MM.1S (cell line): ENCODE measurements around the gene KCNB1.

Source experiments
- DNase-seq: peaks from one replicate; pipeline ENCODE4 v3.0.0-alpha.2; 2015
- H2AFZ ChIP-seq: fragments of 300-600 bp; sonication (generic); 2 replicates; pipeline ENCODE4 v1.6.0; 2016; ENCODE audit warnings: antibody characterized with exemption, low read length
- H3F3A ChIP-seq: fragments of 300-600 bp; sonication (generic); 2 replicates; pipeline ENCODE4 v1.6.1; 2016; ENCODE audit warnings: mild to moderate bottlenecking, antibody characterized with exemption, low read length, moderate library complexity, mixed read lengths; ENCODE audit not compliant: insufficient read depth
- H3K27ac ChIP-seq: fragments of 300-600 bp; sonication (generic); 2 replicates; pipeline ENCODE4 v1.5.1; 2016; ENCODE audit warnings: mild to moderate bottlenecking, low read length
- H3K27me3 ChIP-seq: fragments of 300-600 bp; sonication (generic); replicated peaks from 2 replicates; pipeline ENCODE4 v1.6.0; 2016; ENCODE audit warnings: low read length; ENCODE audit not compliant: insufficient read depth
- H3K36me3 ChIP-seq: fragments of 300-600 bp; sonication (generic); replicated peaks from 2 replicates; pipeline ENCODE4 v1.6.1; 2016; ENCODE audit warnings: mild to moderate bottlenecking, low read length, mixed read lengths; ENCODE audit not compliant: insufficient read depth
- H3K4me1 ChIP-seq: fragments of 300-600 bp; sonication (generic); 2 replicates; pipeline ENCODE4 v1.6.1; 2016; ENCODE audit warnings: low read length, mixed read lengths
- H3K4me2 ChIP-seq: fragments of 300-600 bp; sonication (generic); 2 replicates; pipeline ENCODE4 v1.6.0; 2016; ENCODE audit warnings: low read depth, low read length
- H3K4me3 ChIP-seq: fragments of 300-600 bp; sonication (generic); 2 replicates; pipeline ENCODE4 v1.5.1; 2016; ENCODE audit warnings: low read length, mixed read lengths
- H3K79me2 ChIP-seq: fragments of 300-600 bp; sonication (generic); 2 replicates; pipeline ENCODE4 v1.6.1; 2016; ENCODE audit warnings: mixed run types, low read length, mixed read lengths
- H3K9ac ChIP-seq: fragments of 300-600 bp; sonication (generic); 2 replicates; pipeline ENCODE4 v1.6.1; 2016; ENCODE audit warnings: low read length, mixed read lengths
- H3K9me2 ChIP-seq: fragments of 300-600 bp; sonication (generic); replicated peaks from 2 replicates; pipeline ENCODE4 v1.6.1; 2016; ENCODE audit warnings: mild to moderate bottlenecking, low read length, mixed read lengths; ENCODE audit not compliant: insufficient read depth
- H3K9me3 ChIP-seq: fragments of 300-600 bp; sonication (generic); replicated peaks from 2 replicates; pipeline ENCODE4 v1.6.1; 2016; ENCODE audit warnings: mild to moderate bottlenecking, low read length, mixed read lengths; ENCODE audit not compliant: insufficient read depth
- H4K20me1 ChIP-seq: fragments of 300-600 bp; sonication (generic); 2 replicates; pipeline ENCODE4 v1.6.1; 2016; ENCODE audit warnings: mild to moderate bottlenecking, low read length, moderate library complexity, mixed read lengths; ENCODE audit not compliant: insufficient read depth
- CTCF ChIP-seq: fragments of 300-600 bp; sonication (generic); IDR thresholded peaks from 2 replicates; pipeline ENCODE4 v1.5.1; 2016; ENCODE audit warnings: antibody characterized with exemption, low read length, mixed read lengths
- EZH2 ChIP-seq: fragments of 300-600 bp; sonication (generic); optimal IDR thresholded peaks from 2 replicates; pipeline ENCODE3; 2017; ENCODE audit warnings: low read depth, mild to moderate bottlenecking, antibody characterized with exemption, low read length, mixed read lengths
- EZH2phosphoT487 ChIP-seq: fragments of 300-600 bp; sonication (generic); IDR thresholded peaks from 2 replicates; pipeline ENCODE4 v1.6.1; 2018; ENCODE audit warnings: antibody characterized with exemption, low read length

The KCNB1 gene

GRCh38 chr20:49379338-49379737, 103.1 kb downstream of the KCNB1 start:
- Histone ChIP-seq H3K36me3 (no peaks in the 10 kb centered on the region), H3F3A (no peaks in the 10 kb centered on the region), H3K4me3 (no peak overlapping the region), H3K79me2 (no peaks in the 10 kb centered on the region), H4K20me1 (no peaks in the 10 kb centered on the region), H3K4me2 (no peak overlapping the region), H3K9ac (no peak overlapping the region), H2AFZ (no peak overlapping the region), H3K27ac (no peak overlapping the region), H3K9me2 (no peaks in the 10 kb centered on the region), H3K27me3 (peaks cover 2% of the 10 kb centered on the region; the same call in 1 of the 2 replicates), H3K9me3 (no peaks in the 10 kb centered on the region), H3K4me1 (no peaks in the 10 kb centered on the region)
- DNase-seq: no peak
- TF ChIP-seq EZH2phosphoT487 (no peak), CTCF (no peak), EZH2 (no peak)

- Histone ChIP-seq H3K4me3 (no peak overlapping the region), H3K27ac (no peak overlapping the region), H3K36me3 (no peaks in the 10 kb centered on the region), H3F3A (no peaks in the 10 kb centered on the region), H3K9me2 (no peaks in the 10 kb centered on the region), H3K79me2 (no peaks in the 10 kb centered on the region), H3K27me3 (peaks cover 15% of the 10 kb centered on the region; the same call in 1 of the 2 replicates), H3K9me3 (no peaks in the 10 kb centered on the region), H4K20me1 (no peaks in the 10 kb centered on the region), H3K9ac (no peak overlapping the region), H3K4me1 (no peaks in the 10 kb centered on the region), H2AFZ (no peak overlapping the region), H3K4me2 (no peak overlapping the region)
- TF ChIP-seq CTCF (no peak), EZH2 (no peak), EZH2phosphoT487 (no peak)
- DNase-seq: no peak
These were observed 105.1 kb downstream of the KCNB1 start for GRCh38 chr20:49377326-49377725.

- H3K4me3 ChIP-seq: no peak overlapping the region
- H3K9me2 ChIP-seq: no peaks in the 10 kb centered on the region
- H3K36me3 ChIP-seq: no peaks in the 10 kb centered on the region
- H3K79me2 ChIP-seq: no peaks in the 10 kb centered on the region
- TF ChIP-seq EZH2phosphoT487 (no peak), CTCF (no peak), EZH2 (no peak)
- peaks cover 15% of the 10 kb centered on the region; the same call in 1 of the 2 replicates for H3K27me3 ChIP-seq
- no peaks in the 10 kb centered on the region for H3F3A ChIP-seq
- H3K9ac ChIP-seq: no peak overlapping the region
- H4K20me1 ChIP-seq: no peaks in the 10 kb centered on the region
- no peak overlapping the region for H3K4me2 ChIP-seq
- DNase-seq: no peak
- H3K9me3 ChIP-seq: no peaks in the 10 kb centered on the region
- H3K27ac ChIP-seq: no peak overlapping the region
- no peaks in the 10 kb centered on the region for H3K4me1 ChIP-seq
- H2AFZ ChIP-seq: no peak overlapping the region
These were observed 107.3 kb downstream of the KCNB1 start for GRCh38 chr20:49375170-49375569.
